ENCODE results near the gene CASKIN1.

DNA sequence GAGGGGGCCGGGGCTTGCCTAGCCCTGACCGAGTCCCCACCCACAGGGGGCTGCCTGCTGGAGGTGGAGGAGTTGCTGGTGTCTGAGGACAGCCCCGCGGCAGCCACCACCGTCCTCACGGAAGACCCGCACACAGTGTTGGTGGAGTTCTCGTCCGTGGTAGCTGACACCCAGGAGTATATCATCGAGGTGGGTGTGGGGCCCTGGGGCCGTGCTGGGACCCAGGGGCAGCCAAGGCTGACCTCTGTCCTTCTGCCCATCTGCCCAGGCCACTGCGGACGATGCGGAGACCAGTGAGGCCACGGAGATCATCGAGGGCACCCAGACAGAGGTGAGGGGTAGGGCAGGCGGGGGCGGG is 38.4 kb upstream of the CASKIN1 start:
- TF ChIP-seq, protein P1, sequence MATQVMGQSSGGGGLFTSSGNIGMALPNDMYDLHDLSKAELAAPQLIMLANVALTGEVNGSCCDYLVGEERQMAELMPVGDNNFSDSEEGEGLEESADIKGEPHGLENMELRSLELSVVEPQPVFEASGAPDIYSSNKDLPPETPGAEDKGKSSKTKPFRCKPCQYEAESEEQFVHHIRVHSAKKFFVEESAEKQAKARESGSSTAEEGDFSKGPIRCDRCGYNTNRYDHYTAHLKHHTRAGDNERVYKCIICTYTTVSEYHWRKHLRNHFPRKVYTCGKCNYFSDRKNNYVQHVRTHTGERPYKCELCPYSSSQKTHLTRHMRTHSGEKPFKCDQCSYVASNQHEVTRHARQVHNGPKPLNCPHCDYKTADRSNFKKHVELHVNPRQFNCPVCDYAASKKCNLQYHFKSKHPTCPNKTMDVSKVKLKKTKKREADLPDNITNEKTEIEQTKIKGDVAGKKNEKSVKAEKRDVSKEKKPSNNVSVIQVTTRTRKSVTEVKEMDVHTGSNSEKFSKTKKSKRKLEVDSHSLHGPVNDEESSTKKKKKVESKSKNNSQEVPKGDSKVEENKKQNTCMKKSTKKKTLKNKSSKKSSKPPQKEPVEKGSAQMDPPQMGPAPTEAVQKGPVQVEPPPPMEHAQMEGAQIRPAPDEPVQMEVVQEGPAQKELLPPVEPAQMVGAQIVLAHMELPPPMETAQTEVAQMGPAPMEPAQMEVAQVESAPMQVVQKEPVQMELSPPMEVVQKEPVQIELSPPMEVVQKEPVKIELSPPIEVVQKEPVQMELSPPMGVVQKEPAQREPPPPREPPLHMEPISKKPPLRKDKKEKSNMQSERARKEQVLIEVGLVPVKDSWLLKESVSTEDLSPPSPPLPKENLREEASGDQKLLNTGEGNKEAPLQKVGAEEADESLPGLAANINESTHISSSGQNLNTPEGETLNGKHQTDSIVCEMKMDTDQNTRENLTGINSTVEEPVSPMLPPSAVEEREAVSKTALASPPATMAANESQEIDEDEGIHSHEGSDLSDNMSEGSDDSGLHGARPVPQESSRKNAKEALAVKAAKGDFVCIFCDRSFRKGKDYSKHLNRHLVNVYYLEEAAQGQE (IDR thresholded peaks at IDR 0.05; ENCODE audit: insufficient replicate concordance, low read depth), result no peak
- no peak for TF ChIP-seq CTCF (IDR thresholded peaks at IDR 0.05; ENCODE audit: insufficient read depth, low read length)
- no peak for TF ChIP-seq POLR2AphosphoS5 (IDR thresholded peaks at IDR 0.05; ENCODE audit: low read depth)
- no peak for TF ChIP-seq SPI1 (IDR thresholded peaks at IDR 0.05; ENCODE audit: borderline replicate concordance, low read depth)
- no peak for TF ChIP-seq GABPA (IDR thresholded peaks at IDR 0.05; ENCODE audit: low read depth)
